Panc1 (cell line): ENCODE results near the gene CTXND1. TPM values are rescaled to one million over a fixed set of nuclear protein-coding genes. Genes with fewer than 3 reads are reported as not detected.

Source experiments
- ATAC-seq: fragments of 200-7000 bp; cut with Tn5 transposase; 2 replicates; pipeline ENCODE4 v1.9.1; 2020; ENCODE audit warnings: mild to moderate bottlenecking, moderate library complexity
- BruUV-seq: library from RNA; stranded (reverse); fragments of 400-500 nt; replicated peaks from 2 replicates; lab custom pipeline; 2021; lab: Mats Ljungman, UMichigan
- CTCF ChIA-PET: fragments of 300-600 bp; sonication (Branson Sonifier 250); formaldehyde crosslinking; loops from one replicate; lab custom pipeline; 2022; ENCODE audit warnings: antibody characterized with exemption; lab: Charles Lee
- POLR2A ChIA-PET: fragments of 300-600 bp; sonication (Branson Sonifier 250); formaldehyde crosslinking; loops from one replicate; lab custom pipeline; 2022; ENCODE audit warnings: antibody characterized with exemption; lab: Charles Lee
- DNase-seq: peaks from one replicate; pipeline ENCODE4 v3.0.0-alpha.2; 2010; ENCODE audit warnings: low read depth, low spot score
- H3K27ac ChIP-seq: 2 replicates; pipeline ENCODE4 v1.5.1; 2011; ENCODE audit warnings: mild to moderate bottlenecking, low read length, inconsistent platforms
- H3K27me3 ChIP-seq: fragments of 200-500 bp; sonication (Bioruptor generic); 2 replicates; pipeline ENCODE4 v1.6.0; 2014; ENCODE audit warnings: low read length, inconsistent platforms; ENCODE audit not compliant: control insufficient read depth, insufficient read depth
- H3K36me3 ChIP-seq: fragments of 200-500 bp; sonication (Bioruptor generic); 2 replicates; pipeline ENCODE4 v1.5.1; 2014; ENCODE audit warnings: inconsistent platforms, mild to moderate bottlenecking, low read length, moderate library complexity; ENCODE audit not compliant: control insufficient read depth, insufficient read depth
- H3K4me1 ChIP-seq: 2 replicates; pipeline ENCODE4 v1.5.1; 2011; ENCODE audit warnings: inconsistent platforms, mild to moderate bottlenecking, low read length, moderate library complexity; ENCODE audit not compliant: control insufficient read depth, insufficient read depth
- H3K4me3 ChIP-seq, 2 experiments: 2 replicates each; pipeline ENCODE4 v1.5.1; 2011 to 2012; ENCODE audit warnings: low read depth in 2 of 2, low read length in 2 of 2, mild to moderate bottlenecking in 2 of 2, inconsistent platforms in 1 of 2, moderate library complexity in 1 of 2
- H3K9me3 ChIP-seq: fragments of 200-500 bp; sonication (Bioruptor generic); 2 replicates; pipeline ENCODE4 v1.5.1; 2014; ENCODE audit warnings: low read depth, mild to moderate bottlenecking, inconsistent platforms, low read length, moderate library complexity; ENCODE audit not compliant: control insufficient read depth, insufficient read depth
- CTCF ChIP-seq: fragments of 450-650 bp; IDR thresholded peaks from 2 replicates; pipeline ENCODE4 v1.5.1; 2017; ENCODE audit warnings: mild to moderate bottlenecking
- POLR2AphosphoS5 ChIP-seq: IDR thresholded peaks from 2 replicates; pipeline ENCODE4 v1.6.1; 2012; ENCODE audit warnings: mild to moderate bottlenecking, low read depth, low read length, moderate library complexity
- REST ChIP-seq, 2 experiments: IDR thresholded peaks; 2 replicates each; pipeline ENCODE4 v1.6.1; 2011 to 2012; ENCODE audit warnings: low read depth in 2 of 2, control low read depth in 1 of 2, low read length in 1 of 2, mild to moderate bottlenecking in 1 of 2, moderate library complexity in 1 of 2; ENCODE audit not compliant: insufficient read depth in 1 of 2
- SIN3A ChIP-seq: IDR thresholded peaks from 2 replicates; pipeline ENCODE4 v1.6.1; 2012; ENCODE audit warnings: low read depth, mild to moderate bottlenecking, low read length, moderate library complexity, borderline replicate concordance; ENCODE audit not compliant: insufficient read depth
- TCF7L2 ChIP-seq: IDR thresholded peaks from 2 replicates; pipeline ENCODE4 v1.6.1; 2011; ENCODE audit warnings: mild to moderate bottlenecking, low read depth, low read length, inconsistent platforms
- in situ Hi-C: cut with HindIII; loops from 2 replicates; pipeline ENCODE4 v1.10.0; 2016; ENCODE audit warnings: low sequenced_read_pairs, low pct_unique_long_range_greater_than_20kb
- intact Hi-C: fragments of 100-400 bp; cut with micrococcal nuclease; formaldehyde crosslinking; loops from one replicate; pipeline ENCODE4 v1.10.0; 2022; ENCODE audit not compliant: unreplicated experiment
- total RNA-seq: library from RNA; stranded (reverse); gene quantifications from one replicate; pipeline ENCODE4 v1.2.1, GENCODE V29; 2021; ENCODE audit not compliant: unreplicated experiment

CTXND1 gene
- total RNA-seq, 1 experiment from 2014 or later: not detected

GRCh38 chr15:80201256-80202015 lies 50.6 kb downstream of the CTXND1 start:
- no peak for TF ChIP-seq REST (IDR thresholded peaks at IDR 0.05; ENCODE audit: insufficient read depth in 1 of 2, low read depth in 2 of 2, low read length in 1 of 2)
- TF ChIP-seq TCF7L2: no peak
- TF ChIP-seq POLR2AphosphoS5: no peak
- no peak for TF ChIP-seq CTCF
- TF ChIP-seq SIN3A: no peak
- ATAC-seq: no peak
- no peaks in the 10 kb centered on the region for H3K36me3 ChIP-seq
- no TSS peak for BruUV-seq
- ChIA-PET POLR2A (no interaction called here), CTCF (no interaction called here)
- intact Hi-C loops: no loop called here
- peaks cover 5% of the 10 kb centered on the region; the same call in 1 of the 2 replicates for H3K27me3 ChIP-seq
- in situ Hi-C loops: no loop called here
- H3K27ac ChIP-seq: no peak overlapping the region
- no peak for DNase-seq
- no peak overlapping the region for H3K4me3 ChIP-seq
- no peaks in the 10 kb centered on the region for H3K9me3 ChIP-seq
- H3K4me1 ChIP-seq: no peaks in the 10 kb centered on the region

GRCh38 chr15:80199869-80200268 lies 52.1 kb downstream of the CTXND1 start:
- ChIA-PET POLR2A (no interaction called here), CTCF (no interaction called here)
- ATAC-seq (no peak), DNase-seq (no peak)
- Histone ChIP-seq H3K36me3 (no peaks in the 10 kb centered on the region), H3K27me3 (peaks cover 2% of the 10 kb centered on the region; the same call in 1 of the 2 replicates), H3K27ac (no peak overlapping the region), H3K9me3 (no peaks in the 10 kb centered on the region), H3K4me3 (no peak overlapping the region), H3K4me1 (no peaks in the 10 kb centered on the region)
- intact Hi-C loops (no loop called here), in situ Hi-C loops (no loop called here)
- TF ChIP-seq TCF7L2 (no peak), REST (IDR thresholded peaks at IDR 0.05; ENCODE audit: insufficient read depth in 1 of 2, low read depth in 2 of 2, low read length in 1 of 2) (no peak), CTCF (no peak)
- no TSS peak for BruUV-seq
